Kidney (tissue), 14 donors: ENCODE results near the gene PFKFB4. TPM values are rescaled to one million over a fixed set of nuclear protein-coding genes. Genes with fewer than 3 reads are reported as not detected.

Experiments
- DNase-seq, 5 donors: peaks; one replicate each; pipeline ENCODE4 v3.0.0-alpha.2; 2013 to 2020
- FAIRE-seq: peaks from 2 replicates; lab custom pipeline; 2012; peaks lifted over from hg19 to GRCh38; lab: Jason Lieb, UNC
- H3K27ac ChIP-seq, 2 donors: one replicate each; pipeline ENCODE4 v1.7.0; 2013; ENCODE audit warnings: low read depth in 2 of 2, low read length in 2 of 2, inconsistent platforms in 1 of 2
- H3K27me3 ChIP-seq: one replicate; pipeline ENCODE4 v1.7.1; 2013; ENCODE audit warnings: low read length, inconsistent platforms; ENCODE audit not compliant: control insufficient read depth, insufficient read depth
- H3K36me3 ChIP-seq, 3 donors: one replicate each; pipeline versions ENCODE4 v1.7.0 to v1.7.1; 2013; ENCODE audit warnings: low read length in 3 of 3, control low read depth in 1 of 3, inconsistent platforms in 1 of 3; ENCODE audit not compliant: insufficient read depth in 3 of 3, control insufficient read depth in 2 of 3
- H3K4me1 ChIP-seq, 3 donors: one replicate each; pipeline versions ENCODE4 v1.7.0 to v1.7.1; 2013; ENCODE audit warnings: low read length in 3 of 3, inconsistent platforms in 1 of 3, low read depth in 1 of 3; ENCODE audit not compliant: control insufficient read depth in 2 of 3, insufficient read depth in 2 of 3
- H3K4me3 ChIP-seq, 3 donors: one replicate each; pipeline versions ENCODE4 v1.7.0 to v1.8.1; 2013; ENCODE audit warnings: low read length in 3 of 3, control low read depth in 1 of 3, inconsistent platforms in 1 of 3
- H3K9ac ChIP-seq, 3 donors: one replicate each; pipeline versions ENCODE4 v1.7.0 to v1.7.1; 2013; ENCODE audit warnings: low read length in 3 of 3, control low read depth in 1 of 3, inconsistent platforms in 1 of 3
- H3K9me3 ChIP-seq, 3 donors: one replicate each; pipeline versions ENCODE4 v1.7.0 to v1.7.1; 2013; ENCODE audit warnings: low read length in 3 of 3, control low read depth in 1 of 3, inconsistent platforms in 1 of 3; ENCODE audit not compliant: control insufficient read depth in 2 of 3, insufficient read depth in 1 of 3
- CTCF ChIP-seq: IDR thresholded peaks from 3 replicates; pipeline ENCODE4 v1.5.1; 2012; ENCODE audit warnings: mild to moderate bottlenecking, moderate library complexity, borderline replicate concordance; ENCODE audit not compliant: insufficient read depth; ENCODE audit errors: extremely low read depth
- intact Hi-C: fragments of 100-400 bp; cut with DNase I; formaldehyde crosslinking; loops from one replicate; pipeline ENCODE4 v1.11.1; 2022
- polyA plus RNA-seq: library from polyadenylated mRNA; stranded (reverse); fragments of 350-450 nt; fragmentation: Illumina TruSeq; extraction: RNeasy Lipid Tissue Mini Kit (QIAGEN cat#74804); gene quantifications from one replicate; pipeline ENCODE4 v1.2.3, GENCODE V29; 2014; ENCODE audit warnings: low read depth, low replicate concordance; ENCODE audit not compliant: insufficient read depth
- total RNA-seq: library from RNA; stranded (reverse); fragmentation: NEBNext Ultra II Directional; extraction: Animal tissue kit (Norgen Biotek cat#: 25700); gene quantifications from one replicate; pipeline ENCODE4 v1.2.1, GENCODE V29; 2021
- donor health status: control.
- donor health status: control.
- donor health status: control.
- donor health status: control.
- donor health status: control.
- donor health status: DM: yes; HTN: yes; CAD: no.
- donor health status: Normal renal cell carcinoma (clear cell type).

Gene PFKFB4
- total and polyA plus RNA-seq, 2 donors from 2014 or later = 2.1 to 4.6 TPM

- no peak overlapping the region for H3K27ac ChIP-seq
- intact Hi-C loops = no loop called here
- DNase-seq = no peak
- H3K4me3 ChIP-seq = no peak overlapping the region
- no peaks in the 10 kb centered on the region for H3K9me3 ChIP-seq
- FAIRE-seq = no peak
- no peaks in the 10 kb centered on the region for H3K27me3 ChIP-seq
- no peaks in the 10 kb centered on the region for H3K4me1 ChIP-seq
- H3K9ac ChIP-seq = no peak overlapping the region
- H3K36me3 ChIP-seq = no peaks in the 10 kb centered on the region
- TF ChIP-seq CTCF = no peak
Measured at GRCh38 chr3:48518069-48518468, 38.5 kb downstream of the PFKFB4 start.

GRCh38 chr3:48516571-48516970, 40.0 kb downstream of the PFKFB4 start:
- Histone ChIP-seq H3K9ac (no peak overlapping the region), H3K4me1 (no peaks in the 10 kb centered on the region), H3K36me3 (no peaks in the 10 kb centered on the region), H3K4me3 (no peak overlapping the region), H3K27ac (no peak overlapping the region), H3K27me3 (no peaks in the 10 kb centered on the region), H3K9me3 (no peaks in the 10 kb centered on the region)
- TF ChIP-seq CTCF = no peak
- DNase-seq (no peak), FAIRE-seq (no peak)
- intact Hi-C loops = no loop called here

- no peak for FAIRE-seq
- TF ChIP-seq CTCF = no peak
Measured at GRCh38 chr3:48514431-48515227, 42.0 kb downstream of the PFKFB4 start.

More at GRCh38 chr3:48514431-48515227, 42.0 kb downstream of the PFKFB4 start:
- Histone ChIP-seq H3K4me3 (no peak overlapping the region), H3K36me3 (no peaks in the 10 kb centered on the region), H3K27ac (no peak overlapping the region), H3K9me3 (no peaks in the 10 kb centered on the region), H3K27me3 (no peaks in the 10 kb centered on the region), H3K9ac (no peak overlapping the region), H3K4me1 (no peaks in the 10 kb centered on the region)
- intact Hi-C loops = no loop called here
- DNase-seq = peak in 1 of 5 donors; percentile 16
